H54 (cell line): ENCODE measurements around the gene UBE2Q2.

ENCODE experiments used
- DNase-seq: peaks from one replicate; pipeline ENCODE4 v3.0.0; 2011; ENCODE audit warnings: low spot score, mixed read lengths; ENCODE audit not compliant: insufficient read length
- FAIRE-seq: peaks from 3 replicates; lab custom pipeline; 2011; peaks lifted over from hg19 to GRCh38; lab: Jason Lieb, UNC
- POLR2A ChIP-seq: IDR thresholded peaks from 2 replicates; pipeline ENCODE4 v1.6.1; 2011; ENCODE audit warnings: low read depth, mild to moderate bottlenecking, low read length

The UBE2Q2 gene

DNA sequence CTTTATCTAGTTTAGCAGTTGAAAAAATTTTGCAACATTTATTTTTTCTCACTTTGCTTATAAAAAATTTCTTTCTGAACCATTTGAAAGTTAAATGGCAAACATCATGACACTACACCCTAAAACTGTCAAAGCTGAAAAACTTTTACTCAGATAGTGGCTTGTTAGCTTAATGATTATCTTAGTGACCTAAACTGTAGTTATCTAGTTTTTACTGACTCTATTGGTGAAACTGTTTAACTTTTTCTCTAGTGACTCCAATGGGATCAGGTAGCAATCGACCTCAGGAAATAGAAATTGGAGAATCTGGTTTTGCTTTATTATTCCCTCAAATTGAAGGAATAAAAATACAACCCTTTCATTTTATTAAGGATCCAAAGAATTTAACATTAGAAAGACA, 73.7 kb downstream of the UBE2Q2 start:
- FAIRE-seq (no peak), DNase-seq (no peak)

DNA sequence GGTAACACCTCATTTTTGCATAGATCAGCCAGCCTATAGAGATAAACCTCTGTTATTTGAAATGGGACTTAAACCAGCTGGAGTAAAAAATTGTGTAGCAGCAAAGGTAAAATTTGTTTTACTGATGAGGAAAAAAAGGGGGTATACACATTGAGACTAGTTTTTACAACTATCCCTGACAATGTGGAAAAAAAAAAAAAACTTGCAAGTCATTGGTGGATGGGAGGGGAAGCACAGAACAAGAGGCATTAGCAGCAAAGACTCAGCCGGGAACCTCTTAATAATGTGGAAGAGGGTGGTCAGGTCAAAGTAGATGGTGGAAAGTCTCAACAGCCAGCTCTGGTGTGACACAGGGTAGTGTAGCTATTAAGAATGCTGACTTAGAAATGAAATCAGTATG, 74.9 kb downstream of the UBE2Q2 start:
- FAIRE-seq (no peak), DNase-seq (no peak)
- no peak for TF ChIP-seq POLR2A

More for the DNA sequence above, 73.7 kb downstream of the UBE2Q2 start:
- TF ChIP-seq POLR2A, result no peak

DNA sequence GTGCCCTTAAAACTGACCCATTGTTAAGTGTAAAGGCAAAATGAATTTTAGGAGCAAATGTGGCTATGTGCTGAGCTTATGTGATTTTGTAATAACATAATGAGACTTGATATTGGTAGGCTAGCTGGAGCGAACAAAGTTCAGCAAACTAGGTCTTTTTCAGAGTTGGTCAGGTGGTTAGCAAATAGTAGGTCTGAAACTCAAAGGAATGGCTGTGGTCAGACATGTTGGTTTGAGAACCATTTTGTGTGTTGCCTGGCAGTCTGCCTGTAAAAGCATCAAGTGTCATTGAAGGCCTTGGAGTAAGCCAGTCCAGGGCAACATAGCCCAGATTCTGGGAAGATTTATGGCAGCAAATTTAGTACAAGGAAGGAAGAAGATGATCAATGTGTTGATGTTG, 76.8 kb downstream of the UBE2Q2 start:
- FAIRE-seq (no peak), DNase-seq (no peak)
- no peak for TF ChIP-seq POLR2A

DNA sequence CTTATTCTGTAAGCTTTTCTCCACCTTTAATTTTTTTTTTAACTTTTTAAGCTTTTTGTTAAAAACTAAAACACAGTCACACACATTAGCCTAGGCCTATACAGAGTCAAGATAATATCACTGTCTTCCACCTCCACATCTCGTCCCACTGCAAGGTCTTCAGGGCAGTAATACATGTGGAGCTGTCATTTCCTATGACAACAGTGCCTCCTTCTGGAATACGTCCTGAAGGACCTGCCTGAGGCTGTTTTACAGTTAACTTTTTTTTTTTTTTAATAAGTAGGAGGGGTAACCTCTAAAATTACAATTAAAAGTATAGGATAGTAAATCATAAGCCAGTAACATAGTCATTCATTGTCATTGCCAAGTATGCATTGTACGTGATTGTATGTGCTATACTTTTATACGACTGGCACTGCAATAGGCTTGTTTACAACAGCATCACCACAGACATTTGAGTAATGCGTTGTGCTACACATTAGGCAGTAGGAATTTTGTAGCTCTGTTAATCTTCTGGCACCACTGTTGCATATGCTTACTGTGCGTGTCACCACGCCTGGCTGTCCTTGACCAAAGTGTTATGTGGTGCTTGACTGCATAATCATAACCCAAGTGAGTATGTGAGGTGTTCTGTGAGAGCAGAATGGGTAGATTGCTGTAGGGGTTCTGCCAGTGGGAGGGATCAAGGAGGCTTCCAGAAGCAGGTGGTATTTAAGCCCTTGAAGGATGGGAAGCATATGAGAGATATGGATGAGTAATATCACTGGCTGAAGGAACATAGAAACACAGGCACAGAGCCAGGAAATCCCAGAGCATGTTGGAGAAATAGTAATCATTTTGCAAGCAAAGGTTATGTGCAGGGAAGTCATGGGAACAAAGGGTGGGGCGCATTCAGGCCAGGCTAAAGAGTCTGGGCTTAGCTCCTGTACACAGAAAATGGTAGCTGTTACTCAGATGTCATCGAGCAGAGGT, 78.8 kb downstream of the UBE2Q2 start:
- DNase-seq (no peak), FAIRE-seq (no peak)
- TF ChIP-seq POLR2A, result no peak

DNA sequence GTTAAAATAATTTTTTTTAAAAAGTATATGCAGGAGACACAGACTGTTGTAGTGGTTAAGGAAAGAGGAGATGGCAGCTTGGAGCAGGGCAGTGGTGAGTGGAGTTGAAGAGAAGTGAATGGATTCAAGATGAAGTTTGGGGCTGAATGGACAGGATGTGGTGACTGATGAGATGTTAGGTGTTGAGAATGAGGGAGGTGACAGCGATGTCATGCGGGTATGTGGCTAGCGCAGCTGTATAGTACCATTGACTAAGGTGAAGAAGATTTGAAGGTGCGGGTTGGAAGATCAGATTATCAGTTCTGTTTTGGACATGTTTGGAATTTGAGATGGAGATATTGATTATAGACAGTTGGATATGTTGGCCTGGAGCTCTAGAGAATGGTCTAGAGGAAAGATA, 80.5 kb downstream of the UBE2Q2 start:
- no peak for TF ChIP-seq POLR2A
- no peak for FAIRE-seq
- DNase-seq, result no peak

DNA sequence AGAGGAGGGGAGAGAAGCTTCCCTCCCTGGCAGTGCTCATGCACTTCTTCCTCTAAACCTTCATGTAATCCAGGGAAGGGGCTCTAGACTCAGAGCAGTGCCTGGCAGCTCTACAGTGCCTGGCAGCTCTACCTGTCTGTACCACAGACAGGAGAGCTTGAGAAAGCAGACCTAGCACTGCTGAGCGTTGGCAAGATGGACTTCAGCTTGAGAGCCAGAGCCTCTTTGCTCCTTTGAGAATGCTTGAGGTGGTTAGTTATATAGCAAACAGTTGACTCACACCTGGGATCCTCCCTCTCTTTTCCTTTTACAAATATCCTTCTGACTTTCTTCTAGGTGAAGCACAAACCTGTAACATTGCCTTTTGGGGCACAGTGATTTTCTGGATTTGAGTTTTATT, 81.3 kb downstream of the UBE2Q2 start:
- DNase-seq, result no peak
- FAIRE-seq, result no peak
- no peak for TF ChIP-seq POLR2A

DNA sequence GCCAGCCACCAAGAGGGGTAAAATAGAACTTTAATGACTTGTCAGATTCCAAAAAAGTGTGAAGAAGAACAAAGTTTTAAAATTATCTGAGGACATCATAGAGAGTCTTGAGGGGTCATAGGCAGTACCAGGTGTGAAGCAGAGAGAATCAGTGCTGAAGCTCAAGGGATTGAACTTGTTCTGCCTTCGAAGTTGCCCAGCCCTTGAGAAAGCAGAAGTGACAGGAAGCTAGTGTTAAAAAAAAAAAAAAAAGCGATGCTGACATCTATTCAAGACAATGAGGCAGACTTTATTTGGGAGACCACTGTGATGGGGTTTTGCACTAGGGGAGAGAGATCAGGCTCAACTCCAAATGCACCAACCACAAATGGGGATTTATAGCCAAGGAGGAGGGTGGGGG, 82.2 kb downstream of the UBE2Q2 start:
- FAIRE-seq, result no peak
- no peak for DNase-seq
- TF ChIP-seq POLR2A, result no peak

DNA sequence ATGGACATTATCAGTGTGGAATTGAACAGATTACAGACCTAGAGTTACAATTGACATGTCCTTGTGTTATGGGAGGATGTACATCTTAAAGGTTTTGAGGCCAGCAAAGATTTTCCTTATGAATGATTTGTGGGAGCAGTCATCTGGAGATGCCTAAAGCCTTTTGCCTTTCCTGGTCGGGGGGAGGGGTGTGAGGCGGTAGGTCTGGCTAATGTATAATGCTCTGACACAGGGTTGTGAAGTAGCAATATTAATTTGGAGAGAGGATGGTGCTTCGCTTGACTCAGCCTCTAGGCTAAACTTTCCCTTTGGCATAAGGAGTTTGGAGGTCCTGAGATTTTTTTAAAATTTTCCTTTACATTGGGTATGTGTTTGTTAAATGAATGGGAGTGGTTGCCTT, 83.7 kb downstream of the UBE2Q2 start:
- no peak for TF ChIP-seq POLR2A
- FAIRE-seq (no peak), DNase-seq (no peak)

DNA sequence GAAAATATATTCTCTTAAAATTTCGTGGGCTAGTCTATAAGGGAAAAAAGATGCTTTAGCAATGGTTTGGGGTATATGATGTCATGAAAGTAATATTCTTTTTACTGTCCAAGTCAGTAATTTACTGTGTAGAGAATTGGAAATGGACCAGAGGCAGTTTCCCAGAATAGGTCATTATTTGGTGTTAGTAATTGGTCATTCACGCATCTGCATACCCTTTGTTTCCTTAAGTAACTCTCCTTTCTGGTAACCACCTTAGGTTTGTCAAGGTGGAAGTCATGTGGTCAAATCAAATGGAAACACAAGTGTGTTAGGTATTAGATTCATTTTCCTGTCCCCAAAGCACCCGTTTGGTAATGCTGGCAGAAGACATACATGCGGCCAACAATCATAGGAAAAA, 84.4 kb downstream of the UBE2Q2 start:
- FAIRE-seq, result no peak
- no peak for TF ChIP-seq POLR2A

DNA sequence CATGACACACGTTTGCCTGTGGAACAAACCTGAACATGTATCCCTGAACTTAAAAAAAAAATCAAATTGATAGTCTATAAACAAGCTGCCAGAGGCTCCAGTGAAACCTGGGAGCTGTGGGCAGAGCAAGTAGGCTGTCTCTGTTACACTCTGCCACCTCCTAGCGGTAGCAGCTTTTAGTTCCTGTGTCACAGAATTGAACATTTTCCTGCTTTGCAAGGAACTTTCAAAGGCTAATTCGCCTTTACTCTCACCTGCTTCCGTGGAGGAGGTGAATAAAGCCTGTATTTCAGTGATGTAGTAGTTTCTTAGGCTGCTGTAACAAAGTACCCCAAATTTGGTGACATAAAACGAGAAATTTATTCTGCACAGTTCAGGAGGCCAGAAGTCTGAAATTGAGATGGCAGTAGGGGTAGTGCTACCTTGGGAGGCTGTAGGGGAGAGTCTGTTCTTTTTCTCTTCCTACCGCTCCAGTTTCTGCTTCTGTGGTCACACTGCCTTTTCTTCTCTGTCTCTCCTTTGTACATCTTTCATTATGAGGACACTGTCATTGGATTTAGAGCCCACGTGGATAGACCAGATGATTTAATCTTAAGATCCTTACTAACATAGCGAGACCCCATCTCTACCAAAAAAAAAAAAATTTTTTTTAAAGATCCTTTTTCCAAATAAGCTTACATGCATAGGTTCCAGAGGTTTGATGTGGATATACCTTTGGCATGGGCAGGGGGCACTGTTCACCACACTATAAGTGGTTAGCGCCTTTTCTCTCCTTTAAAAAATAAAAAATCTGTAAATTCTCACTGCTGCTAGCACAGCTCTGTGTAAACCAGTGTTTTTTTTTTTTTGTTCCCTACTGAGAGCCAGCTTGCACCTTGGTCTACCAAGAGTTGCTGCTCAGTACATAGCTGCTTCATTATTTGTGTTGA, 85.7 kb downstream of the UBE2Q2 start:
- DNase-seq, result no peak
- FAIRE-seq, result no peak
- no peak for TF ChIP-seq POLR2A

More for the DNA sequence above, 84.4 kb downstream of the UBE2Q2 start:
- DNase-seq, result no peak

DNA sequence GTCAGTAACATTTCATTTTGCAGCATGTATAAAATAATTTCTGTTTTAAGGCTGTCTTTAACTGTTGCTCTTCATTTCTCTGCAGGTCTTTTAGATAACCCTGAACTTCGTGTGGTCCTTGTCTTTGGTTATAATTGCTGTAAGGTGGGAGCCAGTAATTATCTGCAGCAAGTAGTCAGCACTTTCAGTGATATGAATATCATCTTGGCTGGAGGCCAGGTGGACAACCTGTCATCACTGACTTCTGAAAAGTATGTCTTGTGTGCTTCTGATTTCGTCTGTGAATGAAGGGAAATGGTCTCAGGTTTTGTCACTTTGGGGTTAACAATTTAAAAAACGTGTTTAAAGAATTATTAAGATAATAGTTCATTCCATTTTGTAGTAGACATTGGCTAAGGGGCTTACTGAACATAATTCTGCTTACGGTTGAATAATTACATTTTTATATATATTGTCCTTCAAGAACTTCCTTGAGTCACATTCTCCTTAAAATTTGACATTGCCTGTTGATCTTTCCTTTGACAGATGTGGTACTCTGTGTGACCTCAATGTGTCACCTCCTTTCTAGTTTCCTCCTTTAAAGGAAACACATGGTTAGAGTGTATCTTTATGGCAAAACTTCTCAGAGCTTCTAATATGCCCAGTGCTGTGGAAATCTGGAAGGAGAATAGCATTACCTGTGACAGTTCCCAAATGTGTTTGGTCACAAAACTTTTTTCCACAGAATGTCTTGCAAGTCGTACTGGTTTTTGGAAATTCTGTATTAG, 86.7 kb downstream of the UBE2Q2 start:
- no peak for TF ChIP-seq POLR2A
- DNase-seq (no peak), FAIRE-seq (no peak)

DNA sequence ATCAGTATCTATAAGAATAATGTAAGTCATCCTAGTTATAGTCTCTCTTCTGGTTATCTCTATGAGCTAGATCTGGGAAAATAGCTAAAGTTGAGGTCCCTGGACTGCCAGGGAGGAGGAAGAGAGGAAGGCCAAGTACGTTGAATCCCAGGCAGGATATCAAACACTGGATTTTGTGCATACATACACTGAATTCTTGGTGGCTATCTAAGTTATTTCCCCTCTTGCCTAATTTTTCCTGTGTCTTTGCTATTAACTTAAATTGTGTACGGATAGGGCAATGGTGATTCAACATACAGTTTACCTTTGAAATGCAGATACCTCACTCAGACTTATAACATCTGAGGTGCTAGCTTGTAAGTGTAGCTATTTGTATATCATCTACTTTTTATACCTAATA, 87.6 kb downstream of the UBE2Q2 start:
- DNase-seq, result no peak
- no peak for FAIRE-seq
- TF ChIP-seq POLR2A, result no peak

DNA sequence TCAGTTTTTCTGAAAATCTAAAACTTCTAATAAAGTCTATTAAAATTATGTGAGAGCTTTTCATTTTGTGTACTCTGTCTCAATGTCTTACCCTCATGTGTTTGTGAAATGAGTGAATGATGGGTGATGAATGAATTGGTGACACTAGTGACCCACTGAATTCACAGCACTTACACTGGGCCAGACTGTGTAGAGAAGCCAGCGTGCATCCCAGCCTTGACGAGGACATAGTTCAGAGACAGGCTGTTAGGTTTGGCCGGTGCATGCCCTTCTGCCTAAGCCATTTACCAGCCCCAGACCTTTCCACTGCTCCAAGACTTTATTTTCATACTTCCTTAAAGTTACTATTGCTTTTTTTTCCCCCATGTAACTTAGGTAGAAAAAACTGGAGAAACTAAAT, 99.2 kb downstream of the UBE2Q2 start:
- DNase-seq, result no peak
- no peak for FAIRE-seq
- TF ChIP-seq POLR2A, result no peak
